Stimulated activated CD4-positive, alpha-beta T cell treated with anti-CD3 and anti-CD28 coated beads, Interleukin-4, amount 100 ng/mL, for 4 hours (primary cell): ENCODE measurements around the gene OGDHL.
"Not testable (repeated sequence)": the region's sequence is repeated elsewhere in the genome, so short reads cannot be mapped to it uniquely, and the experiment has no call there.

Experiments
- DNase-seq, 2 experiments: peaks; one replicate each; pipeline ENCODE4 v3.0.0-alpha.2; 2020

The OGDHL gene

DNA sequence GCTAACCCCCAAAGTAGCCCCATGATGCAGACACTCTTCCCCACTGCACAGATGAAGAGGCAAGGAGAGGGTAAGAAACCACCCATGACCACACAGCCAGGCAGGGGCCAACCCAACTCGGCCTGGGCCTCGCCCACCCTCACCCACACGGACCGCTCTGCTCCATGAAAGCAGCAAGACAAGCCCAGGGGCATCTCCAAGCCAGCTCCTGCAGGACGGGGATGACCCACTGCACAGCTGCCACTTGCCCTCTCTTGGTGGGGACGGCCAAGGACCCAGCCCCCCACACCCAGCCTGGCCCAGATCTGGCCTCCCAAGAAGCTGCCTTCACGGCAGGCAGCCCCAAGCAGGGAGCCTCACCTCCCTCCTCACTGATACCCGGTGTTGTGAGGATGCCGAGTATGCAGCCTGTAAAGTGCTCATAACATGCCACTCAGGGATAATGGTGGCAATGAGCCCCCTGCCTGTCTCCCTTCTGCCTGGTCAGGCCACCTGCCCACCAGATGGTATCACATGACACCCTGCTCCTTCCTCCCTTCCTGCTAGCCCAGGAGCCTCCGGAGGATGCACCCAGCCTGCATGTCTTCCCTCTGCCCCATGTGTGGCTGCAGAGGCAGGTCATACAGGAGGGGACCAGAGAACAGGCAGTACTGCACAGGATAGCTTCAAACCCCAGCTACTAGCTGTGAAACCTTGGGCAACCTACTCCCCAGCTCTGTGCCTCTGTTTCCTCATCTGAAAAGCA lies 23.3 kb downstream of the OGDHL start:
- DNase-seq: no peak

DNA sequence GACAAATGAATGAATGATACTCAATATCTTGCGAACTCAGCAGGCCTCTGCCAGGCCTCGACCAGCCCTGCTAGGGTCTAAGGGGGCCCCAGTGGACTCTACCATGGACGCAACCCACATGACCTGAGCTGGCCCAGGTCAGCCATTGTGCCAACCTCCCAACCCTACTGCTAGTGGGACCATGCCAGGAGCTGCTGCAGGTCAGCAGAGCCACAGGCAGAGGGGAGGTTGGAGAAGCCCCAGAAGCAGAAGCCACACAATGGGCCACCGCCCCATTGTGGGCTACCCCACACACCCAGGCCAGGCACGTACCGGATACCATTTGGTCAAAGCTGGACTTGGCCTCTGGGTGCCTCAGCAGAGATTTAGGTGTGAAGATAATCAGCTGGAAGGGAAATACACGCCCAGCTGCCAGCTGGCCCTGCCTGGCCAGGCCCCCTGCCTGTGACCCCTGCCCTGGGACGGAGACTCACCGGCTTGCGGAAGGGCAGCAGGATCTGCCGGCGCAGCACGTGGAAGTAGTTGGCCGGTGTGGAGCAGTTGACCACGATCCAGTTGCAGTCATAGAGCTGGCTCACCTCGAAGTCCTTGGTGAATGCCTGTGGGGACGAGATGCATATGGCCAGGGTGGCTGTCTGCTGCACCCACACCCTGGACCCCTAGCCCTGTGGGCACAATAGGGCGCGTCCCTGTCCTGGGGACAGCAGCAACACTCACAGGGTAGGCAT lies 24.5 kb downstream of the OGDHL start:
- DNase-seq: no peak

- DNase-seq: no peak
Observed at GRCh38 chr10:49736564-49737113, 25.5 kb downstream of the OGDHL start.

DNA sequence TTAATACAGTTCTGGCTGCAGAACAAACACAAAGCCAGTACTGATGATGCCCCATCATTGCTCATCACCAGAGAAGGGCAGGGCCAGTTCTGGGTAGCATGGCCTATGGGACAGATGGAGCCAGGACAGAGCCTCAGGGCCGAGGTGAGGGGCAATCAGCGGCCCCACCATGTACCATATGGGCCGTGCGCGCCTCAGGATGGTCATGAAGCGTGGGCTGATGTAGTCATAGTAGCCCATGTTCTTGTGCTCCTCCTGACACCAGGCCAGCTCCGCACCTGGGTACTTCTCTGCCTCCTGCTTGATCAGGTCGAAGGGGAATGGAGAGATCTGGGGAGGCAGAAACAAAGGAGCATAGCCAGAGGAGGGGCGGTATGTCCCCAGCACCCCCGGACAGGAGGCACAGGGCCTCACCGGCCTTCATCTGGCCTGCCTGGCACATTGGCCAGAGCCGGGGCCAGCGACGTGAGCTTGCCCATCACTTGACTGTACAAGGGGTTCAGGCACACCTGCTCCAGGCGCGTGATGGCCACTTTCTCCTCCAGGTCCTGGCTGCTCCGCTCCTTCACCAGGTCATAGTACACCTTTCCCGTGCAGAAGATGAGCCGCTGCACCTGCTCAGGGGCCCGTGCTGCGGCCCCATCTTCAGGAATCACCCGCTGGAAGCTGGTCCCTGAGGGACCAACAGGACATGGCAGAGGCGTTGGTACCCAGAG lies 26.1 kb downstream of the OGDHL start:
- DNase-seq: no peak

DNA sequence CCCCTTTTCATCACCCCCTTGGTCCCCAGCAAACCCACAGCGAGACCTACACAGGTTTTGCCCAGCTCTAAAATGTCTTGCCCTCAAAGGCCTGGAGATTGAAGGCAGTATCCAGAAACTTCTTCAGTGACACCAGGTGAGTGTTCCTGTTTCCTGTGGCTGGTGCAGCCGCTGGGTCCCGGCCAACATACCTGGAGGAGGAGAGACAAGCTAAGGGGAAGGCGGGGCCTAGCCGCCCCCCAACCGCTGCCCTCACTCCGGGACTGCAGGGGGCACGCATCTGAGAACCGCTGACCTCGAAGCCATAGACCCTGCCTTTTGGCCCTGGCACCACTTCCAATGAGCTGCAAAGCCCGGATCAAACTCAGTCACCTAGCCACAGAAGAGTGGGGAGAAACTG lies 27.0 kb downstream of the OGDHL start:
- no peak for DNase-seq

- no peak for DNase-seq
Observed at GRCh38 chr10:49734676-49735075, 27.4 kb downstream of the OGDHL start.

DNA sequence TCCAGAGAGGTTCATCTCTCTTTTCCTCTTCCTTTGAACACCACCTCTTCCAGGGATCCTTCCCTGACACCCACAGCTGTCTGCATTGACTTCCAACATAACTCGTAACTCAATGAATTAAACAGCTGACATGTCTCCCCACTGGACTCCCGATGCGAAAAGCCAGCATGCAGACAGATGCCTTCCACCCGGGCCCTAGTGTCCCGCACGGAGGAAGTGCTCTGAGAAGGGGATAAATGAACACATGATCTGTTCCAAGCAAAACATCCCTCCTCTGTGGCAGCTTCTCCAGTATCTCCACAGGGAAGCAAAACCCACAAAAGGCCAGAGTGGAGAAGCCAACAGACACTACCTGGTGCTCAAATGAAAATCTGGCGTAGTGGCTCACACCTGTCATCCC lies 28.3 kb downstream of the OGDHL start:
- DNase-seq: no peak

DNA sequence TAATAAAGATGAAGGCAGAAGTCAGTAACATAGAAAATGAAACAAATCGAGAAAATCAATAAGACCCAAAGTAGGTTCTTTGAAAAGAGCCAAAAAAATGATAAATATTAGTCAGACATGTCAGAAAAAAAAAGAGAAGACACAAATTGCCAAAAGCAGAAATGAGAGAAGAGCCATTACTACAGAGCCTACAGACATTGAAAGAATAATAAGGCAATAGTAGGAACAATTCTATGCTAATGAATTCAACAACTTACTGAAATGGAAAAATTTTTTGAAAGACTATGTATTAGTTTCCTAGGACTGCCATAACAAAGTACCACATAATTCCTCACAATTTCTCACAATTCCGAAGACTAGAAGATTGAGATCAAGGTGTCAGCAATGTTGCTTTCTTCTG lies 35.5 kb downstream of the OGDHL start:
- no peak for DNase-seq

- DNase-seq: not testable (repeated sequence)
Observed at GRCh38 chr10:49715157-49715556, 47.0 kb downstream of the OGDHL start.

GRCh38 chr10:49713266-49713665 lies 48.9 kb downstream of the OGDHL start:
- DNase-seq: no peak

DNA sequence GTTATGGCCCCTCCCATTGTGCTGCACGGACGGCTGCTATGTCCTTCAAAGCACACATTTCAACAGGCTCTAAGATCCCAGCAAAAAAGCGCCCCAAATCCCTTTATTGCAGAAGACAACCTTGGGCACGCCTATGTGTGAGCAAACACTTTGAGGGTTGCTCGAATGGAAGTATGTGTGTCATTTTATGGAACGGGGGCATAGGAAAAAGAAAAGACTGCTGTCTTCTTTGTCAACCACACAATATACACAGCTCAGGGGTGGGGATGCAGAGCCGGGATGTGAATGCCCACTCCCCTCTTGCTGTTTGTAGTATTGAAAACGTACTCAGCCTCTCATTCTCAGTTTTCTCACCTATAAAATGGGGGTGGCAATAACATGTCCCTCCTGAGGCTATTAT lies 50.6 kb downstream of the OGDHL start:
- DNase-seq: no peak

- DNase-seq: no peak
Observed at GRCh38 chr10:49710966-49711365, 51.2 kb downstream of the OGDHL start.

- DNase-seq: no peak
Observed at GRCh38 chr10:49709934-49710333, 52.2 kb downstream of the OGDHL start.

DNA sequence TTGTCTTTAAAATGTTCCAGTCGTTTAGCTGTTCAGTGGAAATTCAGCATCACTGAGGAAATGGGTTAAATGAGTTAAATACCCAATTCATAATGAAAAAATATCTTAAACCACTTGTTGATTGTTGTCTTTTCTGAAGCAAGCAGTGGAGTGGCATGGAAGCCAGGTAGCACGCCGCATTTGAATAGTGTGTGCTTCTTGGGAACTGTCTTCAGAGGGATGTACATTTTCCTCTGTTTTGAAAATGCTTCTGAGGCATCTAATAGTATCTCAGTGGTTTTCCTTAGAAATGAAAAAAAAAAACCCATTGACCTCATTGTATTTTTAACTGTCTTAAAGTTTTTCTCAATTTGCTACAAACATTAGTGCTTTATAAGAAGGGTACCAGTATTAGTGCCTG lies 54.5 kb downstream of the OGDHL start:
- DNase-seq: no peak

- no peak for DNase-seq
Observed at GRCh38 chr10:49700997-49701396, 61.1 kb downstream of the OGDHL start.

DNA sequence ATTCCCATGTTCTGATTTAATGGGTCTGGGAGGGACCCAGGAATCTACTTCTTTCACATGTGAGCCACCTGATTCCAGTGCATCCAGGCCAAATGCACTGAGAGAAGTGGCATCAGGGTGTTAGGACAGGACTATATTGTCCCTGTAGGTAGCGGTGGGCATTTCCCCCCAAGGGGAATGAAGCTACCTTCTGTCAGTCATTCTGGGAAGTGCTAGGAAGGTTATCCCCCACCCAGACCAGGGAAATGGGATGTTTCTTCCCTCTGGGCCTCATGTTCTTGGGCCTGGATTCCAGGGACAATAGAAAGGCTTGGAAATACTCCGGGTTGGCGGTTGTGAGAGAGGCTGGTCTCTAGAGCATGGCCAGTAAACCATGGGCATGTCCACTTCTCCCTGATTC lies 61.9 kb downstream of the OGDHL start:
- no peak for DNase-seq

DNA sequence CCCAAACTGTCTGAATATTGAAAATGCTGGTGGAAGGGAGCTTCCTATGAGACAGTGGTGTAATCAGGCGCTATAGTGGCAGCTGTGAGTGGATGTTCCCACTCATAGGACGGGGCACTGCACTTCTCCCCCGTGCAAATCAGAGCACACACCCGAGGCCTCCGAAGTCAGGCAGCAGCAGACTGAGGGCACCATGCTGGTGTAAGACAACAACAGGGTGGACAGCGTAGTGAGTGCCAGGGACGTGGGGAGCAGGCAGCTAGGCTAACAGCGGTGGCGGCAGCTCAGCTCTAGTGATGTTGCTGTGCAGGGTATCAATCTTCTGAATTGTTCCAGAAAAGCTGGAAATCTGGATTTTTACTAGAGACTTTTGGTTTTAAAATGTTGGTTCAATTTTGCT lies 63.4 kb downstream of the OGDHL start:
- DNase-seq: no peak

DNA sequence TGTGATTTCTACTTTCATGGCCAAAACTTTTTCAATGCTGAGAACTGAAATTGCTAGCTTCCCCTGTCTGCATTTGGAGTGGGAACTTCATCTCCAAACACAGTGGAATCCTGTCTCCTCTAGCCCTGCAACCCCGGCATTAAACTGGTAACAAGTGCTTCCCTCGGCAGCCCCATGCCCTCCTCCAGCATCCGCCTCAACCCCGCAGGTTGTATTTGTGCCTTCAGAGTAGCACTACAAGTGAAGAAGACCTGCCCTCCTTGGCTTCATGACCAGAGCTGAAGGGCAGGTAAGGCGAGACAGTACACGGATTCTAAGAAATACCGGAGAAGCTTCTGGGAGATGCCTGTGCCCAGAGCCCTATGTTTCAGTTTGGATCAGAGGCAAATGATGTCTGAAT lies 65.8 kb downstream of the OGDHL start:
- no peak for DNase-seq

DNA sequence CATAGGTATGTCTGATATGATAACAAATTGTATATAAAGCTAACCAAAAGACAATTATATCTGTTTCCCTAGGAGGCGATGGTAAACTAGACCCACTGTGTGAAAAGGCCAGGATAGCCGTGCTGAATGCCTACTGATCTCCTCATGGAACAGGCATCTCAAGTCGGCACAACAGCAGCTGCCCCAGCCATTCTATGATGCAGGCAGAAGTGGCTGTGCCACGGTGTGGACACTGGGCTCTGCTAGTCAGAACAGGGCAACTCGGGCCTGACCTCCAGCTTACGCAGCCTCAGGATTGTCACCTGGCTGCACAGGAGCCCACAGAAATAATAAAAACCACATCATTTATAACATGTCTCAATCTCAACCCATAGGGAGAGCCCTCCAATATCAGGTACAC lies 67.7 kb downstream of the OGDHL start:
- DNase-seq: no peak

- no peak for DNase-seq
Observed at GRCh38 chr10:49691588-49691987, 70.5 kb downstream of the OGDHL start.

DNA sequence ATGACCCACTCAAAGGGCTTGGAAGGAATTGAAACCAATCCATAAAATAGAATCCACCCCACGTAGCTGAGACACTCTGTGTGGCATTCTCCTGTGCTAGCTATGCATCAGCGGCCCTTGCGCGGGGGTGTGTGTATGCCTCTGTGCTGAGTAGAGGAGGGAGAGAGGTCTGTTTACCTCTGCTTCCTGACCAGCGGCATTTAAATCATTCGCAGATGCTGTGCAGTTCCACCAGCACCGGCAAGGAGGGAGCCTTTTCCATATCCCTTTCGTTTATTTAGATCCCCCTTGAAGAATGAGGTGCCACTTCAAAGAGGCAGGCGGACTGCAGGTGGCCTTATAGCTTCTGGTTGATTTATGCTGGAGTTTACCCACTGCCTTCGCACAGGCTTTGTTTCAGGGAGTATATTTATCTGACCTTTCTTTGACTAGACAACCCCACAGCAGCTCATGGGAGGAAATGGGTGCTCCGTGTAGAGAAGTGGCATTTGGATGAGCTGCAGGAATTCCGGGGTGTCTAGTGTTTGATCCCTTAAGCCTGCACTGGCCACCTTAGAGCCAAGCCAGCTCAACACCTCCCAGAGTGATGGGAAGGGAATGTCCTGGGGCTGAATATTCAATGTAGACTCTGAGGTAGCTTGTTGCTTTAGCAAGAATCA lies 71.3 kb downstream of the OGDHL start:
- no peak for DNase-seq

DNA sequence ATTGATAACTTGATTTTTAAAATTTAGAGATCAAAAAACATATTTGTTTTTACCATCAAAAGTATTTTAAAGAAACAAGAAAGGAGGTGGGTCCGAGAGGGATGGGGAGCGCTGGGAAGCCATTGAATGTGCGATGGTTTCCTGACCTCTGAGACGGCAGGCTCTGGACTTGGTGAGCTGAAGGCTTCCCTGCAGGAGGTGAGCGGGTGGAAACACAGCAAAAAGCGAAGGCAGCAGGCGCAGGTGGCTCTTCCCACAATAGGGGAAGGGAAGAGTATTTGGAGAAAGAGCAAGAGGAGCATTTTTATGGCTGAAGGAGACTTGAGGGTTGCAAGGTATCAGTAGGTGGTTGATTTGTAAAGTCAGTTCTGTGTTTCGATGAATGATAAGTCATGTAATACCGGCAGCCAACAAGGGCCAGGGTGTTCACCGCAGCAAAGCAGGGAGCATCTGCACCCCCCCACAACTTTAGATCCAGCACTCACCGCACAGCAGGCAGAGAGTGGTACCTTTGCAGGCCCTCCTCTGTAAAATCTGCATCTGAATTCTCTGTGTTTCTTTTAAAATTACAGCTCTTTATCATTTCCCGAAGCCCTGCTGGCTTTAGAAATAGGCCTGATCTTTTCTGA lies 72.1 kb downstream of the OGDHL start:
- DNase-seq: no peak

- DNase-seq: no peak
Observed at GRCh38 chr10:49688920-49689319, 73.2 kb downstream of the OGDHL start.
